Esophagus squamous epithelium (tissue), 4 donors: ENCODE measurements around the gene EVA1C.

Experiments used
- CTCF ChIP-seq, 6 experiments: fragments of 450-650 bp in 4 of 6; fragments of 200-600 bp in 2 of 6; sonication (generic) in 2 of 6; IDR thresholded peaks; one replicate each; pipeline ENCODE4 v1.5.1; 2016 to 2019; ENCODE audit warnings: antibody characterized with exemption in 6 of 6, mild to moderate bottlenecking in 4 of 6, moderate library complexity in 4 of 6
- POLR2A ChIP-seq, 4 donors: fragments of 450-650 bp; IDR thresholded peaks; one replicate each; pipeline ENCODE4 v1.6.1; 2017; ENCODE audit warnings: antibody characterized with exemption in 4 of 4, mild to moderate bottlenecking in 4 of 4, moderate library complexity in 3 of 4

- no peak for TF ChIP-seq CTCF (IDR thresholded peaks at IDR 0.05)
- TF ChIP-seq POLR2A (IDR thresholded peaks at IDR 0.05): no peak
Measured at GRCh38 chr21:32393677-32394001, 18.9 kb upstream of the EVA1C start.
